CD4-positive, alpha-beta T cell (primary cell): ENCODE results near the gene SMIM1. TPM values are rescaled to one million over a fixed set of nuclear protein-coding genes. Genes with fewer than 3 reads are reported as not detected.

Experiments
- ATAC-seq: fragments of 200-7000 bp; cut with Tn5 transposase; one replicate; pipeline ENCODE4 v1.10.0; 2022; ENCODE audit warnings: mild to moderate bottlenecking; ENCODE audit not compliant: poor library complexity
- CTCF ChIA-PET: fragments of 350-600 bp; sonication (Branson Sonifier 250); formaldehyde crosslinking; loops from one replicate; lab custom pipeline; 2021; ENCODE audit warnings: antibody characterized with exemption, inconsistent platforms; lab: Charles Lee
- POLR2A ChIA-PET: fragments of 350-600 bp; sonication (Branson Sonifier 250); formaldehyde crosslinking; loops from one replicate; lab custom pipeline; 2021; ENCODE audit warnings: antibody characterized with exemption, inconsistent platforms; lab: Charles Lee
- DNase-seq, 14 experiments: peaks; one replicate each; pipeline ENCODE4 v3.0.0-alpha.2; 2013 to 2020; ENCODE audit warnings: mixed read lengths in 2 of 14
- H3K27ac ChIP-seq, 2 donors: one replicate each; pipeline versions ENCODE4 v1.5.1 to v1.7.0; 2013; ENCODE audit warnings: low read length in 2 of 2, low read depth in 1 of 2, mild to moderate bottlenecking in 1 of 2
- H3K27me3 ChIP-seq, 2 experiments: 1 replicate in 1 of 2; 2 replicates in 1 of 2; pipeline versions ENCODE4 v1.6.1 to v1.7.0; 2013; ENCODE audit warnings: low read length in 2 of 2, control low read depth in 1 of 2, mild to moderate bottlenecking in 1 of 2, moderate library complexity in 1 of 2; ENCODE audit not compliant: insufficient read depth in 2 of 2, control insufficient read depth in 1 of 2
- H3K36me3 ChIP-seq: one replicate; pipeline ENCODE4 v1.6.1; 2013; ENCODE audit warnings: low read length, control low read depth; ENCODE audit not compliant: insufficient read depth
- H3K4me1 ChIP-seq: one replicate; pipeline ENCODE4 v1.6.1; 2013; ENCODE audit warnings: low read length, control low read depth; ENCODE audit not compliant: insufficient read depth
- H3K4me3 ChIP-seq: one replicate; pipeline ENCODE4 v1.5.1; 2013; ENCODE audit warnings: mild to moderate bottlenecking, low read length, moderate library complexity
- H3K9me3 ChIP-seq, 2 experiments: 1 replicate in 1 of 2; 2 replicates in 1 of 2; pipeline versions ENCODE4 v1.6.1 to v1.7.0; 2013; ENCODE audit warnings: low read length in 2 of 2, mild to moderate bottlenecking in 2 of 2, control low read depth in 1 of 2, moderate library complexity in 1 of 2; ENCODE audit not compliant: control insufficient read depth in 1 of 2, insufficient read depth in 1 of 2
- H3K27ac Mint-ChIP-seq: one replicate; pipeline ENCODE4 v1.8.0; 2020; ENCODE audit warnings: mixed read lengths
- H3K27me3 Mint-ChIP-seq: one replicate; pipeline ENCODE4 v1.8.0; 2021; ENCODE audit warnings: mixed read lengths
- H3K36me3 Mint-ChIP-seq: one replicate; pipeline ENCODE4 v1.8.0; 2021; ENCODE audit warnings: low read depth, mixed read lengths
- H3K4me1 Mint-ChIP-seq: one replicate; pipeline ENCODE4 v1.8.0; 2021; ENCODE audit warnings: low read depth, mixed read lengths
- H3K4me3 Mint-ChIP-seq: one replicate; pipeline ENCODE4 v1.8.0; 2020; ENCODE audit warnings: mild to moderate bottlenecking, mixed read lengths
- H3K9me3 Mint-ChIP-seq: one replicate; pipeline ENCODE4 v1.8.0; 2020; ENCODE audit warnings: mixed read lengths
- intact Hi-C, 2 experiments: fragments of 100-400 bp; cut with DNase I in 1 of 2; cut with micrococcal nuclease in 1 of 2; formaldehyde crosslinking; loops; one replicate each; pipeline versions ENCODE4 v1.15.1 to v1.9.0; 2023 to 2025; cut with DNase I, micrococcal nuclease
- total RNA-seq, 174 experiments: library from RNA in 2 of 174; stranded (reverse) in 2 of 174; gene quantifications; one replicate each; pipeline ENCODE4 v1.2.3 and lab custom pipeline; 2021 to 2026
- TF ChIP-seq, protein P1 (sequence below): fragments of 200-600 bp; IDR thresholded peaks from one replicate; pipeline ENCODE4 v1.8.0; 2022; ENCODE audit warnings: antibody characterized with exemption, mild to moderate bottlenecking

Gene SMIM1
- total RNA-seq, 2 experiments from 2014 or later: 1.8 to 2.6 TPM

DNA sequence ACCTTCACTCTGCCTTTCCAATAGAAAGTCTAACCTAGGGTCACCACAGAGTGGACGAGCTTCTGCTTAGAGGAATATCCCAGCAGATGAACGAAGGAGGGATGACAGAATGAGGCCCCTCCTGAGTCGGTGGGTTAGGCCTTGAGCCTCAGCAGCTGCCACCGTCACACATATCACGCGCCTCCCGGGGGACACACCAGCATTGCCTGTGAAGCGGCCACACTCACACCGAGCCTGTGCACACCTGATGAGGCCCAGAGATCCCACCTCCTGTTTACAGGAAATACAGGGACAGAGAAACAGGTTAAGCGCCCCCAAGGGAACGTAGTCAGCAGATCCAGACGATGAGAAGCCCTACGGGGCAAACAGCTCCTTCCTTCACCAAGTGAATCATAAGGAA, 48.9 kb downstream of the SMIM1 start:
- no peak overlapping the region for H3K4me3 Mint-ChIP-seq
- no peak for DNase-seq
- ChIA-PET CTCF (no interaction called here), POLR2A (no interaction called here)
- no peaks in the 10 kb centered on the region for H3K9me3 Mint-ChIP-seq
- H3K36me3 Mint-ChIP-seq: peaks cover 62% of the 10 kb centered on the region
- no peak for ATAC-seq
- no peaks in the 10 kb centered on the region for H3K4me1 ChIP-seq
- TF ChIP-seq, protein P1, sequence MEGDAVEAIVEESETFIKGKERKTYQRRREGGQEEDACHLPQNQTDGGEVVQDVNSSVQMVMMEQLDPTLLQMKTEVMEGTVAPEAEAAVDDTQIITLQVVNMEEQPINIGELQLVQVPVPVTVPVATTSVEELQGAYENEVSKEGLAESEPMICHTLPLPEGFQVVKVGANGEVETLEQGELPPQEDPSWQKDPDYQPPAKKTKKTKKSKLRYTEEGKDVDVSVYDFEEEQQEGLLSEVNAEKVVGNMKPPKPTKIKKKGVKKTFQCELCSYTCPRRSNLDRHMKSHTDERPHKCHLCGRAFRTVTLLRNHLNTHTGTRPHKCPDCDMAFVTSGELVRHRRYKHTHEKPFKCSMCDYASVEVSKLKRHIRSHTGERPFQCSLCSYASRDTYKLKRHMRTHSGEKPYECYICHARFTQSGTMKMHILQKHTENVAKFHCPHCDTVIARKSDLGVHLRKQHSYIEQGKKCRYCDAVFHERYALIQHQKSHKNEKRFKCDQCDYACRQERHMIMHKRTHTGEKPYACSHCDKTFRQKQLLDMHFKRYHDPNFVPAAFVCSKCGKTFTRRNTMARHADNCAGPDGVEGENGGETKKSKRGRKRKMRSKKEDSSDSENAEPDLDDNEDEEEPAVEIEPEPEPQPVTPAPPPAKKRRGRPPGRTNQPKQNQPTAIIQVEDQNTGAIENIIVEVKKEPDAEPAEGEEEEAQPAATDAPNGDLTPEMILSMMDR: no peak
- intact Hi-C loops: no loop called here
- peaks cover 54% of the 10 kb centered on the region for H3K36me3 ChIP-seq
- no peak overlapping the region for H3K4me3 ChIP-seq
- no peaks in the 10 kb centered on the region for H3K4me1 Mint-ChIP-seq
- H3K9me3 ChIP-seq: peaks cover 0 to 4% of the 10 kb centered on the region in 2 experiments
- H3K27me3 Mint-ChIP-seq: no peaks in the 10 kb centered on the region
- H3K27me3 ChIP-seq: no peaks in the 10 kb centered on the region
- no peak overlapping the region for H3K27ac ChIP-seq
- no peak overlapping the region for H3K27ac Mint-ChIP-seq

DNA sequence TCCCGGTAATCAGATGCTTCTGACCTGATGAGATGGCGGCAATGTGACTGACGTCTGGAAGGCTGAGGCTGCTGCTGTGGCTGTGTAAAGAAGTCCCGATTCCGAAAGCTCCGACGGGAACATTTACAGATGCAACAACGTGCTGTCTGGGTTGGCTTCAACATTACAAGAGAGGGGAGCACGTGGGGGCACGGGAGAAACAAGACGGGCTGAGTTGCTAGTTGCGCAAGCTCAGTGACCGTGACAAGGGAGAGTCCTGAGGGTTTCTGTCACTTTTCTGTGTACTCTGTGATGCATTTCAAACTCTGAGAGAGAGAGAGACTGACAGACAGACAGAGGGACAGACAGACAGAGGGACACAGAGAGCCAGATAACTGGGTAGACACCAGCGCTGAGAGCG, 49.4 kb downstream of the SMIM1 start:
- no peak for ATAC-seq
- Histone ChIP-seq H3K4me1 (no peaks in the 10 kb centered on the region), H3K36me3 (peaks cover 55% of the 10 kb centered on the region), H3K4me3 (no peak overlapping the region), H3K27me3 (no peaks in the 10 kb centered on the region), H3K9me3 (no peaks in the 10 kb centered on the region), H3K27ac (no peak overlapping the region)
- TF ChIP-seq, protein P1: no peak
- H3K27ac Mint-ChIP-seq: no peak overlapping the region
- CTCF ChIA-PET: no interaction called here
- H3K4me1 Mint-ChIP-seq: no peaks in the 10 kb centered on the region
- intact Hi-C loops: no loop called here
- no peak overlapping the region for H3K4me3 Mint-ChIP-seq
- no peak for DNase-seq
- POLR2A ChIA-PET: no interaction called here
- peaks cover 66% of the 10 kb centered on the region for H3K36me3 Mint-ChIP-seq
- H3K9me3 Mint-ChIP-seq: no peaks in the 10 kb centered on the region
- H3K27me3 Mint-ChIP-seq: no peaks in the 10 kb centered on the region

GRCh38 chr1:3822421-3822820, 49.9 kb downstream of the SMIM1 start:
- no peaks in the 10 kb centered on the region for H3K9me3 ChIP-seq
- Mint-ChIP-seq H3K27ac (no peak overlapping the region), H3K9me3 (no peaks in the 10 kb centered on the region), H3K36me3 (peaks cover 69% of the 10 kb centered on the region), H3K27me3 (no peaks in the 10 kb centered on the region), H3K4me3 (no peak overlapping the region), H3K4me1 (no peaks in the 10 kb centered on the region)
- ChIA-PET POLR2A (no interaction called here), CTCF (no interaction called here)
- intact Hi-C loops: no loop called here
- H3K27me3 ChIP-seq: no peaks in the 10 kb centered on the region
- no peaks in the 10 kb centered on the region for H3K4me1 ChIP-seq
- TF ChIP-seq, protein P1: no peak
- H3K36me3 ChIP-seq: peaks cover 58% of the 10 kb centered on the region
- no peak for ATAC-seq
- H3K27ac ChIP-seq: no peak overlapping the region
- no peak overlapping the region for H3K4me3 ChIP-seq
- DNase-seq: no peak
